OCI-LY3 (cell line): ENCODE measurements around the gene PLPP3.

Source experiments
- EZH2phosphoT487 ChIP-seq: fragments of 200-600 bp; shearing (Covaris generic); IDR thresholded peaks from 2 replicates; pipeline ENCODE4 v1.6.1; 2018; ENCODE audit warnings: antibody characterized with exemption, mixed run types, low read depth
- TF ChIP-seq, protein P1 (sequence below): fragments of 200-600, 300-600 bp; sonication (generic); IDR thresholded peaks from 2 replicates; pipeline ENCODE4 v1.5.1; 2014; ENCODE audit warnings: antibody characterized with exemption, low read length, low read depth

- TF ChIP-seq, protein P1, sequence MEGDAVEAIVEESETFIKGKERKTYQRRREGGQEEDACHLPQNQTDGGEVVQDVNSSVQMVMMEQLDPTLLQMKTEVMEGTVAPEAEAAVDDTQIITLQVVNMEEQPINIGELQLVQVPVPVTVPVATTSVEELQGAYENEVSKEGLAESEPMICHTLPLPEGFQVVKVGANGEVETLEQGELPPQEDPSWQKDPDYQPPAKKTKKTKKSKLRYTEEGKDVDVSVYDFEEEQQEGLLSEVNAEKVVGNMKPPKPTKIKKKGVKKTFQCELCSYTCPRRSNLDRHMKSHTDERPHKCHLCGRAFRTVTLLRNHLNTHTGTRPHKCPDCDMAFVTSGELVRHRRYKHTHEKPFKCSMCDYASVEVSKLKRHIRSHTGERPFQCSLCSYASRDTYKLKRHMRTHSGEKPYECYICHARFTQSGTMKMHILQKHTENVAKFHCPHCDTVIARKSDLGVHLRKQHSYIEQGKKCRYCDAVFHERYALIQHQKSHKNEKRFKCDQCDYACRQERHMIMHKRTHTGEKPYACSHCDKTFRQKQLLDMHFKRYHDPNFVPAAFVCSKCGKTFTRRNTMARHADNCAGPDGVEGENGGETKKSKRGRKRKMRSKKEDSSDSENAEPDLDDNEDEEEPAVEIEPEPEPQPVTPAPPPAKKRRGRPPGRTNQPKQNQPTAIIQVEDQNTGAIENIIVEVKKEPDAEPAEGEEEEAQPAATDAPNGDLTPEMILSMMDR = no peak
- TF ChIP-seq EZH2phosphoT487 = no peak
Observed at GRCh38 chr1:56511766-56512165, 67.6 kb downstream of the PLPP3 start.
